BLaER1 treated with 17β-estradiol and CSF1 and Interleukin-3, amounts not matched to agents 10 nM and 100 nM (cell line): ENCODE measurements around the gene HOXD9.

Source experiments
- H3K27ac ChIP-seq, 11 experiments: shearing (Covaris generic); formaldehyde crosslinking; 2 replicates each; pipeline ENCODE4 v1.8.1; 2022
- H3K27me3 ChIP-seq, 11 experiments: shearing (Covaris generic); formaldehyde crosslinking; 2 replicates each; pipeline ENCODE4 v1.8.1; 2022
- H3K36me3 ChIP-seq, 11 experiments: shearing (Covaris generic); formaldehyde crosslinking; 2 replicates each; pipeline ENCODE4 v1.8.1; 2022
- H3K4me1 ChIP-seq, 10 experiments: shearing (Covaris generic); formaldehyde crosslinking; 2 replicates each; pipeline ENCODE4 v1.8.1; 2022
- H3K4me2 ChIP-seq, 11 experiments: shearing (Covaris generic); formaldehyde crosslinking; 2 replicates each; pipeline ENCODE4 v1.8.1; 2022
- H3K4me3 ChIP-seq, 10 experiments: shearing (Covaris generic); formaldehyde crosslinking; 2 replicates each; pipeline ENCODE4 v1.8.1; 2022
- H3K9ac ChIP-seq, 11 experiments: shearing (Covaris generic); formaldehyde crosslinking; 2 replicates each; pipeline ENCODE4 v1.8.1; 2022
- H3K9me3 ChIP-seq, 11 experiments: shearing (Covaris generic); formaldehyde crosslinking; replicated peaks in 1 of 11; 2 replicates each; pipeline ENCODE4 v1.8.1; 2022
- H4K20me1 ChIP-seq, 11 experiments: shearing (Covaris generic); formaldehyde crosslinking; 2 replicates each; pipeline ENCODE4 v1.8.1; 2022
- Cebpa-rat ChIP-seq, 11 experiments: shearing (Covaris generic); IDR thresholded peaks; 2 replicates each; pipeline ENCODE4 v1.8.1; 2022

Gene HOXD9

GRCh38 chr2:176142281-176142680 is 19.8 kb downstream of the HOXD9 start:
- H3K4me2 ChIP-seq: no peak overlapping the region
- TF ChIP-seq Cebpa-rat (IDR thresholded peaks at IDR 0.05): no peak
- no peak overlapping the region for H3K9ac ChIP-seq
- no peaks in the 10 kb centered on the region for H3K36me3 ChIP-seq
- no peaks in the 10 kb centered on the region for H4K20me1 ChIP-seq
- H3K4me1 ChIP-seq: no peaks in the 10 kb centered on the region
- no peak overlapping the region for H3K4me3 ChIP-seq
- H3K27me3 ChIP-seq: peaks cover 49 to 86% (median 62%) of the 10 kb centered on the region in 11 experiments
- H3K9me3 ChIP-seq: peaks cover 5 to 36% (median 27%) of the 10 kb centered on the region in 11 experiments; a peak in 20 of 22 replicates
- no peak overlapping the region for H3K27ac ChIP-seq

- Histone ChIP-seq H3K27ac (no peak overlapping the region), H3K27me3 (peaks cover 50 to 86% (median 64%) of the 10 kb centered on the region in 11 experiments), H4K20me1 (no peaks in the 10 kb centered on the region; a peak in 1 of 22 replicates), H3K4me2 (no peak overlapping the region), H3K36me3 (no peaks in the 10 kb centered on the region), H3K9me3 (peaks cover 30 to 43% (median 39%) of the 10 kb centered on the region in 11 experiments), H3K4me3 (no peak overlapping the region), H3K4me1 (no peaks in the 10 kb centered on the region), H3K9ac (no peak overlapping the region)
- TF ChIP-seq Cebpa-rat (IDR thresholded peaks at IDR 0.05): no peak
Measured at GRCh38 chr2:176145085-176145969, 22.8 kb downstream of the HOXD9 start.

- H3K27me3 ChIP-seq: peaks cover 52 to 86% (median 64%) of the 10 kb centered on the region in 11 experiments
- H3K4me3 ChIP-seq: no peak overlapping the region
Measured at GRCh38 chr2:176146101-176146500, 23.6 kb downstream of the HOXD9 start.

GRCh38 chr2:176146645-176147044 is 24.1 kb downstream of the HOXD9 start:
- Histone ChIP-seq H3K4me1 (no peaks in the 10 kb centered on the region), H3K9ac (no peak overlapping the region), H4K20me1 (no peaks in the 10 kb centered on the region; a peak in 2 of 22 replicates), H3K27ac (no peak overlapping the region), H3K4me3 (no peak overlapping the region), H3K4me2 (no peak overlapping the region), H3K27me3 (peaks cover 55 to 86% (median 68%) of the 10 kb centered on the region in 11 experiments), H3K36me3 (no peaks in the 10 kb centered on the region), H3K9me3 (peaks cover 32 to 47% (median 44%) of the 10 kb centered on the region in 11 experiments)
- no peak for TF ChIP-seq Cebpa-rat (IDR thresholded peaks at IDR 0.05)

More at GRCh38 chr2:176146101-176146500, 23.6 kb downstream of the HOXD9 start:
- no peak overlapping the region for H3K4me2 ChIP-seq
- no peaks in the 10 kb centered on the region for H3K4me1 ChIP-seq
- no peak overlapping the region for H3K9ac ChIP-seq
- peaks cover 29 to 43% (median 39%) of the 10 kb centered on the region in 11 experiments for H3K9me3 ChIP-seq
- no peaks in the 10 kb centered on the region for H3K36me3 ChIP-seq
- no peak for TF ChIP-seq Cebpa-rat (IDR thresholded peaks at IDR 0.05)
- H3K27ac ChIP-seq: no peak overlapping the region
- H4K20me1 ChIP-seq: no peaks in the 10 kb centered on the region; a peak in 2 of 22 replicates

- Histone ChIP-seq H3K4me1 (no peaks in the 10 kb centered on the region), H3K9ac (no peak overlapping the region), H3K27me3 (peaks cover 61 to 92% (median 74%) of the 10 kb centered on the region in 11 experiments), H3K9me3 (peaks cover 35 to 51% (median 48%) of the 10 kb centered on the region in 11 experiments), H3K36me3 (no peaks in the 10 kb centered on the region), H3K4me2 (no peak overlapping the region), H4K20me1 (no peaks in the 10 kb centered on the region; a peak in 2 of 22 replicates), H3K27ac (no peak overlapping the region), H3K4me3 (no peak overlapping the region)
- TF ChIP-seq Cebpa-rat (IDR thresholded peaks at IDR 0.05): no peak
Measured at GRCh38 chr2:176147210-176147799, 24.8 kb downstream of the HOXD9 start.

- no peaks in the 10 kb centered on the region; a peak in 2 of 22 replicates for H4K20me1 ChIP-seq
- H3K4me3 ChIP-seq: no peak overlapping the region
- H3K36me3 ChIP-seq: no peaks in the 10 kb centered on the region
- no peak for TF ChIP-seq Cebpa-rat (IDR thresholded peaks at IDR 0.05)
- H3K9me3 ChIP-seq: peaks cover 35 to 57% (median 53%) of the 10 kb centered on the region in 11 experiments
- H3K4me2 ChIP-seq: no peak overlapping the region
- no peak overlapping the region for H3K9ac ChIP-seq
- no peaks in the 10 kb centered on the region for H3K4me1 ChIP-seq
- peaks cover 67 to 92% (median 81%) of the 10 kb centered on the region in 11 experiments for H3K27me3 ChIP-seq
- H3K27ac ChIP-seq: no peak overlapping the region
Measured at GRCh38 chr2:176147800-176148496, 25.4 kb downstream of the HOXD9 start.

- Histone ChIP-seq H3K4me3 (no peak overlapping the region), H3K27ac (no peak overlapping the region), H3K4me1 (no peaks in the 10 kb centered on the region), H3K4me2 (no peak overlapping the region), H3K27me3 (peaks cover 75 to 93% (median 89%) of the 10 kb centered on the region in 11 experiments), H3K36me3 (no peaks in the 10 kb centered on the region), H3K9ac (no peak overlapping the region), H3K9me3 (peaks cover 35 to 57% (median 53%) of the 10 kb centered on the region in 11 experiments), H4K20me1 (no peaks in the 10 kb centered on the region; a peak in 2 of 22 replicates)
- no peak for TF ChIP-seq Cebpa-rat (IDR thresholded peaks at IDR 0.05)
Measured at GRCh38 chr2:176148751-176149421, 26.4 kb downstream of the HOXD9 start.

GRCh38 chr2:176149481-176149938 is 27.0 kb downstream of the HOXD9 start:
- no peak overlapping the region for H3K9ac ChIP-seq
- no peak overlapping the region for H3K27ac ChIP-seq
- no peaks in the 10 kb centered on the region for H3K4me1 ChIP-seq
- no peaks in the 10 kb centered on the region; a peak in 2 of 22 replicates for H4K20me1 ChIP-seq
- no peak overlapping the region for H3K4me3 ChIP-seq
- no peaks in the 10 kb centered on the region for H3K36me3 ChIP-seq
- peaks cover 82 to 99% (median 96%) of the 10 kb centered on the region in 11 experiments for H3K27me3 ChIP-seq
- peaks cover 35 to 57% (median 54%) of the 10 kb centered on the region in 11 experiments for H3K9me3 ChIP-seq
- TF ChIP-seq Cebpa-rat (IDR thresholded peaks at IDR 0.05): no peak
- H3K4me2 ChIP-seq: no peak overlapping the region
